ENCODE measurements around the gene OSBPL10.
"Not testable (repeated sequence)": the region's sequence is repeated elsewhere in the genome, so short reads cannot be mapped to it uniquely, and the experiment has no call there.

Gene OSBPL10
- 0 to 0.14 reads per million in 2 donors for total RNA-seq

- no peak for DNase-seq
Measured at GRCh38 chr3:31981206-31982181, at the start of gene OSBPL10, which contains the start of gene ZNF860. TSS of gene OSBPL10 (minus strand) at chr3:31981262. CDS start at chr3:31981179, 83 bp downstream. TSS of gene ZNF860 (plus strand) at chr3:31981750. CDS start at chr3:31989080, 7,330 bp downstream.

- DNase-seq: no peak
Measured at GRCh38 chr3:32026593-32026992, 45.5 kb upstream of the OSBPL10 start.

GRCh38 chr3:32022947-32023346 is 41.9 kb upstream of the OSBPL10 start:
- no peak for DNase-seq

GRCh38 chr3:32021748-32022147 is 40.7 kb upstream of the OSBPL10 start:
- DNase-seq: no peak

GRCh38 chr3:32021155-32021554 is 40.1 kb upstream of the OSBPL10 start:
- DNase-seq: no peak

GRCh38 chr3:32018757-32019564 is 37.9 kb upstream of the OSBPL10 start:
- no peak for DNase-seq

- DNase-seq: no peak
Measured at GRCh38 chr3:32017286-32017685, 36.2 kb upstream of the OSBPL10 start.

- not testable (repeated sequence) for DNase-seq
Measured at GRCh38 chr3:32015638-32016037, 34.6 kb upstream of the OSBPL10 start.

GRCh38 chr3:32010699-32011098 is 29.6 kb upstream of the OSBPL10 start:
- DNase-seq: not testable (repeated sequence)

- DNase-seq: no peak
Measured at GRCh38 chr3:32009957-32010356, 28.9 kb upstream of the OSBPL10 start.

- DNase-seq: no peak
Measured at GRCh38 chr3:32009101-32009500, 28.0 kb upstream of the OSBPL10 start.

GRCh38 chr3:32004113-32004765 is 23.2 kb upstream of the OSBPL10 start:
- DNase-seq: no peak

GRCh38 chr3:32003380-32003779 is 22.3 kb upstream of the OSBPL10 start:
- DNase-seq: no peak

- no peak for DNase-seq
Measured at GRCh38 chr3:32002561-32003368, 21.7 kb upstream of the OSBPL10 start.

GRCh38 chr3:32000877-32001276 is 19.8 kb upstream of the OSBPL10 start:
- DNase-seq: no peak

- DNase-seq: no peak
Measured at GRCh38 chr3:31999907-32000439, 18.9 kb upstream of the OSBPL10 start.

GRCh38 chr3:31997500-31997899 is 16.4 kb upstream of the OSBPL10 start:
- no peak for DNase-seq

- no peak for DNase-seq
Measured at GRCh38 chr3:31996195-31996594, 15.1 kb upstream of the OSBPL10 start.

- DNase-seq: not testable (repeated sequence)
Measured at GRCh38 chr3:31995026-31995425, 14.0 kb upstream of the OSBPL10 start.

GRCh38 chr3:31993843-31994242 is 12.8 kb upstream of the OSBPL10 start:
- no peak for DNase-seq

- not testable (repeated sequence) for DNase-seq
Measured at GRCh38 chr3:31992995-31993394, 11.9 kb upstream of the OSBPL10 start.

- no peak for DNase-seq
Measured at GRCh38 chr3:31988271-31988670, 7.2 kb upstream of the OSBPL10 start.
